ENCODE data around the gene MRPL44.

- TF ChIP-seq POLR2A (IDR thresholded peaks at IDR 0.05) (no peak), CTCF (IDR thresholded peaks at IDR 0.05) (no peak)
These were observed 39.1 kb downstream of the MRPL44 start for GRCh38 chr2:223996391-223996790.
